SK-N-SH treated with all-trans-retinoic acid at 6 μM for 48 hours (cell line): Measurements from ENCODE around the gene ZNF93.

Source experiments
- ARNTL ChIP-seq: fragments of 450-650 bp; formaldehyde crosslinking; IDR thresholded peaks from 2 replicates; pipeline ENCODE4 v1.5.0; 2020; ENCODE audit warnings: low read depth, mild to moderate bottlenecking, moderate library complexity, borderline replicate concordance
- BACH2 ChIP-seq: fragments of 250-450 bp; sonication (Bioruptor Pico); IDR thresholded peaks from 2 replicates; pipeline ENCODE4 v1.9.0; 2021; ENCODE audit warnings: mild to moderate bottlenecking, borderline replicate concordance
- CSRNP3 ChIP-seq: fragments of 250-450 bp; sonication (Bioruptor Pico); IDR thresholded peaks from 2 replicates; pipeline ENCODE4 v1.5.1; 2021; ENCODE audit warnings: mild to moderate bottlenecking, moderate library complexity
- ISL1 ChIP-seq: fragments of 250-450 bp; sonication (Bioruptor Pico); IDR thresholded peaks from 2 replicates; pipeline ENCODE4 v2.1.2; 2022; ENCODE audit warnings: mild to moderate bottlenecking, moderate library complexity
- OSR1 ChIP-seq: fragments of 250-450 bp; sonication (Bioruptor Pico); IDR thresholded peaks from 2 replicates; pipeline ENCODE4 v1.8.0; 2022; ENCODE audit warnings: moderate library complexity, mild to moderate bottlenecking, inconsistent platforms
- PATZ1 ChIP-seq: fragments of 250-450 bp; sonication (Bioruptor Pico); IDR thresholded peaks from 2 replicates; pipeline ENCODE4 v1.8.0; 2020; ENCODE audit warnings: mild to moderate bottlenecking, moderate library complexity, borderline replicate concordance
- RARB ChIP-seq: fragments of 250-450 bp; sonication (Bioruptor Pico); IDR thresholded peaks from 2 replicates; pipeline ENCODE4 v1.8.0; 2021; ENCODE audit warnings: mild to moderate bottlenecking, moderate library complexity
- SNAI2 ChIP-seq: fragments of 250-450 bp; sonication (Bioruptor Pico); IDR thresholded peaks from 2 replicates; pipeline ENCODE4 v1.5.0; 2020; ENCODE audit warnings: mild to moderate bottlenecking, moderate library complexity
- TCF4 ChIP-seq: fragments of 250-450 bp; sonication (Bioruptor Pico); IDR thresholded peaks from 2 replicates; pipeline ENCODE4 v1.8.0; 2021; ENCODE audit warnings: mild to moderate bottlenecking, moderate library complexity, borderline replicate concordance
- ZFP3 ChIP-seq: fragments of 250-450 bp; sonication (Bioruptor Pico); IDR thresholded peaks from 2 replicates; pipeline ENCODE4 v1.5.0; 2020; ENCODE audit warnings: mild to moderate bottlenecking, moderate library complexity
- ZFP30 ChIP-seq: fragments of 450-650 bp; formaldehyde crosslinking; IDR thresholded peaks from 2 replicates; pipeline ENCODE4 v1.5.0; 2022; ENCODE audit warnings: mild to moderate bottlenecking, moderate library complexity
- ZNF565 ChIP-seq: fragments of 450-650 bp; formaldehyde crosslinking; conservative IDR thresholded peaks from 2 replicates; pipeline ENCODE4 v1.5.0; 2020; ENCODE audit warnings: low read depth, mild to moderate bottlenecking, moderate library complexity
- TF ChIP-seq, protein P1 (sequence below): fragments of 250-450 bp; sonication (Bioruptor Pico); IDR thresholded peaks from 2 replicates; pipeline ENCODE4 v1.5.1; 2020; ENCODE audit warnings: low read depth, mild to moderate bottlenecking, moderate library complexity

- TF ChIP-seq OSR1 (CRISPR knock-in tag) (no peak), PATZ1 (no peak), RARB (CRISPR knock-in tag) (no peak), ZNF565 (no peak), ZFP3 (CRISPR knock-in tag) (no peak), ISL1 (CRISPR knock-in tag) (no peak), SNAI2 (CRISPR knock-in tag) (no peak), TCF4 (CRISPR knock-in tag) (no peak), ZFP30 (CRISPR knock-in tag) (no peak), BACH2 (CRISPR knock-in tag) (no peak), ARNTL (CRISPR knock-in tag) (no peak), CSRNP3 (no peak)
- TF ChIP-seq, protein P1, sequence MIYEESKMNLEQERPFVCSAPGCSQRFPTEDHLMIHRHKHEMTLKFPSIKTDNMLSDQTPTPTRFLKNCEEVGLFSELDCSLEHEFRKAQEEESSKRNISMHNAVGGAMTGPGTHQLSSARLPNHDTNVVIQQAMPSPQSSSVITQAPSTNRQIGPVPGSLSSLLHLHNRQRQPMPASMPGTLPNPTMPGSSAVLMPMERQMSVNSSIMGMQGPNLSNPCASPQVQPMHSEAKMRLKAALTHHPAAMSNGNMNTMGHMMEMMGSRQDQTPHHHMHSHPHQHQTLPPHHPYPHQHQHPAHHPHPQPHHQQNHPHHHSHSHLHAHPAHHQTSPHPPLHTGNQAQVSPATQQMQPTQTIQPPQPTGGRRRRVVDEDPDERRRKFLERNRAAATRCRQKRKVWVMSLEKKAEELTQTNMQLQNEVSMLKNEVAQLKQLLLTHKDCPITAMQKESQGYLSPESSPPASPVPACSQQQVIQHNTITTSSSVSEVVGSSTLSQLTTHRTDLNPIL (CRISPR knock-in tag) = no peak
Observed at GRCh38 chr19:19873381-19873780, 27.4 kb upstream of the ZNF93 start.
